Spleen (tissue), 7 donors: Measurements from ENCODE around the gene SH3RF3.

ENCODE experiments used
- CTCF ChIP-seq, 11 experiments: fragments of 200-600 bp in 7 of 11; fragments of 450-650 bp in 4 of 11; sonication (generic) in 4 of 11; IDR thresholded peaks in 8 of 11; conservative IDR thresholded peaks in 3 of 11; 1 replicate in 7 of 11; 2 replicates in 4 of 11; pipeline versions ENCODE4 v1.4.0 to v1.8.0; 2016 to 2021; ENCODE audit warnings: antibody characterized with exemption in 11 of 11, inconsistent platforms in 4 of 11, mild to moderate bottlenecking in 1 of 11
- POLR2A ChIP-seq, 3 donors: fragments of 450-650 bp; IDR thresholded peaks; one replicate each; pipeline ENCODE4 v1.5.1; 2017; ENCODE audit warnings: antibody characterized with exemption in 3 of 3, mild to moderate bottlenecking in 1 of 3
- donor health status: DM: no; HTN: no; CAD: no; lungs with moderate emphysema.
- donor health status: DM: no; HTN: no; CAD: no.
- donor health status: DM: no; HTN: no; CAD: no.

- TF ChIP-seq CTCF (IDR thresholded peaks at IDR 0.05 in 8 of 11, conservative IDR thresholded peaks at IDR 0.05 in 3 of 11): no peak
- no peak for TF ChIP-seq POLR2A (IDR thresholded peaks at IDR 0.05)
Measured at GRCh38 chr2:109512076-109512475, 383.1 kb downstream of the SH3RF3 start.
